Left ventricle myocardium inferior (tissue), 1 donor: ENCODE results near the gene ARHGEF16. TPM values are rescaled to one million over a fixed set of nuclear protein-coding genes. Genes with fewer than 3 reads are reported as not detected.
A peak's percentile ranks its signal among the peaks of the same experiment; 100 is the strongest.

Source experiments
- DNase-seq: peaks from one replicate; pipeline ENCODE4 v3.0.0-alpha.2; 2020
- H3K27ac ChIP-seq: fragments of 200-600 bp; replicated peaks from 2 replicates; pipeline ENCODE4 v1.8.0; 2021
- H3K27me3 ChIP-seq: fragments of 200-600 bp; 2 replicates; pipeline ENCODE4 v1.8.0; 2021; ENCODE audit warnings: low read depth
- H3K36me3 ChIP-seq: fragments of 200-600 bp; 2 replicates; pipeline ENCODE4 v1.8.0; 2021
- H3K4me1 ChIP-seq: fragments of 200-600 bp; 2 replicates; pipeline ENCODE4 v1.8.0; 2021
- H3K4me3 ChIP-seq: fragments of 200-600 bp; 2 replicates; pipeline ENCODE4 v1.8.0; 2021; ENCODE audit warnings: mild to moderate bottlenecking, moderate library complexity
- H3K9me3 ChIP-seq: fragments of 200-600 bp; replicated peaks from 2 replicates; pipeline ENCODE4 v1.8.0; 2021
- intact Hi-C: fragments of 100-400 bp; cut with micrococcal nuclease; formaldehyde crosslinking; loops from one replicate; pipeline ENCODE4 v1.11.0; 2022
- total RNA-seq: library from RNA; stranded (reverse); fragmentation: NEBNext Ultra II Directional; extraction: Animal tissue kit (Norgen Biotek cat#: 25700); gene quantifications from one replicate; pipeline ENCODE4 v1.2.1, GENCODE V29; 2021
- TF ChIP-seq, protein P1 (sequence below): fragments of 200-600 bp; IDR thresholded peaks from 2 replicates; pipeline ENCODE4 v1.8.0; 2021; ENCODE audit warnings: antibody characterized with exemption, mild to moderate bottlenecking, borderline replicate concordance
- donor health status: DM: no; HTN: yes; CAD: no; lungs with severe emphysema.

ARHGEF16 gene
- total RNA-seq, 1 donor from 2014 or later, result 0.52 TPM

DNA sequence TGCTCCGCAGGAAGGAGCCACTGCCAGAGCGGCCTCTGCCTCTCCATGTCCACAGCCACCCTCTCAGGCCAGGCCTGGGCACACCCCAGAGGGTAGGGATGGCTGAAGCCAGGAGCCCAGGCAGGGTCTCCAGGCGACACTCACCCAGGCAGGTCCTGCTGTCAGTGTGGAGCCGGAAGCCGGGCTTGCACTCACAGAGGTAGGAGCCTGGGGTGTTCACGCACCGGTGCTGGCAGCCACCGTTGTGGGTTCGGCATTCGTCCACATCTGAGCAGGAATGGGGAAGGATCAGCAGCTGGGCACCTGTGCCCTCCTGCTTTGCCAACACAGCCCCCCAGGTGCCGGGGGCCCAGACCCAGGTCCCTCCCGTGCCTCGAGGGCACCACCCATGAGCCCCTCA, 69.5 kb downstream of the ARHGEF16 start:
- no peak overlapping the region for H3K4me3 ChIP-seq
- no peaks in the 10 kb centered on the region for H3K9me3 ChIP-seq
- H3K27ac ChIP-seq, result no peak overlapping the region
- intact Hi-C loops, result no loop called here
- H3K4me1 ChIP-seq, result peaks cover 17% of the 10 kb centered on the region
- no peaks in the 10 kb centered on the region for H3K27me3 ChIP-seq
- no peaks in the 10 kb centered on the region for H3K36me3 ChIP-seq
- DNase-seq, result no peak
- TF ChIP-seq, protein P1, sequence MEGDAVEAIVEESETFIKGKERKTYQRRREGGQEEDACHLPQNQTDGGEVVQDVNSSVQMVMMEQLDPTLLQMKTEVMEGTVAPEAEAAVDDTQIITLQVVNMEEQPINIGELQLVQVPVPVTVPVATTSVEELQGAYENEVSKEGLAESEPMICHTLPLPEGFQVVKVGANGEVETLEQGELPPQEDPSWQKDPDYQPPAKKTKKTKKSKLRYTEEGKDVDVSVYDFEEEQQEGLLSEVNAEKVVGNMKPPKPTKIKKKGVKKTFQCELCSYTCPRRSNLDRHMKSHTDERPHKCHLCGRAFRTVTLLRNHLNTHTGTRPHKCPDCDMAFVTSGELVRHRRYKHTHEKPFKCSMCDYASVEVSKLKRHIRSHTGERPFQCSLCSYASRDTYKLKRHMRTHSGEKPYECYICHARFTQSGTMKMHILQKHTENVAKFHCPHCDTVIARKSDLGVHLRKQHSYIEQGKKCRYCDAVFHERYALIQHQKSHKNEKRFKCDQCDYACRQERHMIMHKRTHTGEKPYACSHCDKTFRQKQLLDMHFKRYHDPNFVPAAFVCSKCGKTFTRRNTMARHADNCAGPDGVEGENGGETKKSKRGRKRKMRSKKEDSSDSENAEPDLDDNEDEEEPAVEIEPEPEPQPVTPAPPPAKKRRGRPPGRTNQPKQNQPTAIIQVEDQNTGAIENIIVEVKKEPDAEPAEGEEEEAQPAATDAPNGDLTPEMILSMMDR, result no peak

DNA sequence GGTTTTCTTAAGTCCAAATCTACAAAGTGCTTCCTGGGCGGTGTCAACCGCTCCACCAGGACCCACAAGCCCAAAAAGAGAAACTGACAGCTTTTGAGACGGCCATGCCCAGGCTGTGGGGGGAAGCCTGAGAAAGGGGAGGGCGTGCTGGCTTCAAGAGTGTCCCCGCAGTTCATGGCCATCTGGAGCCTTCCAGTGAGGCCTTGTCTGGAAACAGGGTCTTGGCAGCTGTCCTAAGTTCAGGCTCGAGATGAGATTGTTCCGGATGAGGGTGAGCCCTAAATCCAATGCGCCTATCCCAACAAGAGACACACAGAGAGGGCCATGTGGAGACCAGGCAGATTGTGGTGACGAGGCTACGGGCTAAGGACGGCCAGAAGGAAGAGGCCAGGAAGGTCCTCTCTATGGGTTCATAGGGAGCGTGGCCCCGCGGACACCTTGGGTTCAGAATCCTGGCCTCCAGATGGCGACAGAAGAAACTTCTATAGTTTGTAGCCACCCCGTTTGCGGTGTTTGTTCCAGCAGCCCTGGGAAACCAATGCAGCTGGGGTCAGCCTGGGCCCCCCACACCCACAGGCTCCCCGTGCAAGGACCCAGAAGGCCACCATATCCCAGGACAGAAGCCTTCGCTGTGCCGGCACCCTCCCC, 70.2 kb downstream of the ARHGEF16 start:
- Histone ChIP-seq H3K4me1 (peaks cover 24% of the 10 kb centered on the region), H3K27ac (no peak overlapping the region), H3K36me3 (no peaks in the 10 kb centered on the region), H3K9me3 (no peaks in the 10 kb centered on the region), H3K27me3 (no peaks in the 10 kb centered on the region), H3K4me3 (no peak overlapping the region)
- intact Hi-C loops, result no loop called here
- DNase-seq, result no peak
- TF ChIP-seq, protein P1, result no peak

DNA sequence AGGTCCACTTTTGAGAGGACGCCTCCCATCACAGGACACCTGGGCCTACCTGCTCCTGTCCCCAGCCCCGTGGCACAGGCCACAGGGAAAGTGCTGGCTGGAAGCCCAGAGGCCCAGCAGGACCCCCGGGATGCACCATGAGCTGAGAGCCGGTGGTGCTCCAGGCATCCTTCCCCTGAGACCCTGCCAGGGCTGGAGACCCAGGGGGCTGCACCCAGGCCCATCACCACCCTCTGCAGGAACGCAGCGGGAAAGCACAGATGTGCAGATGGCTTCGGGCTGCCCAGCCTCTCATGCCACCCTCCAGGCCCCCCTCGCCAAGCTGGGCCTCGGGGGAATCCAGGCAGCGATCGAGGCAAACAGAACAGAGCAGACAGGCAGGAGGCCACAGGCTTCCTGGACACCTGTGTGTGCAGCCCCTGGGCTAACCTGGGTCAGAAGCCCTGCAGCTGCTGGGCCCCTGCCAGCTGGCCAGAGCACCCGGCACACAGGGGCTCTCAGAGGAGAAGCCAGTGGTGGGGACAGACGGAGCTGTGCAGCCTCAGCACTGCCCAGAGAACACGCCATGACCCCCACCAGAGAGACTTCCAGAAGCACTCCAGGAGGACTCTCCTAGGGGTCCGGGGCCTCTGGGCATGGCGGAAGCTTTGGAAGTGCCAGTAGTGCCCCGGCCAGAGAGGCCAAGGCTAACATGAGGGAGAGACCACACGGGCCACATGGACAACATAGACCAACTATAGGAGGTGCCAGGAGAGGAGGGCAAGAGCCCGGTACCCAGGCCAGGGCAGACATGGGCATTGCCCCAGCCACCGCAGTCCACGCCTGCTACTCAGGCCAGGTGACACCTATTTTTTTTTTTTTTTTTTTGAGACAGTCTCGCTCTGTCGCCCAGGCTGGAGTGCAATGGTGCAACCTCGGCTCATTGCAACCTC, 71.4 kb downstream of the ARHGEF16 start:
- TF ChIP-seq, protein P1, result no peak
- H3K4me3 ChIP-seq, result no peak overlapping the region
- no peak for DNase-seq
- H3K36me3 ChIP-seq, result no peaks in the 10 kb centered on the region
- peaks cover under 1% of the 10 kb centered on the region for H3K27me3 ChIP-seq
- H3K27ac ChIP-seq, result no peak overlapping the region
- intact Hi-C loops, result no loop called here
- peaks cover 35% of the 10 kb centered on the region for H3K4me1 ChIP-seq
- no peaks in the 10 kb centered on the region for H3K9me3 ChIP-seq

DNA sequence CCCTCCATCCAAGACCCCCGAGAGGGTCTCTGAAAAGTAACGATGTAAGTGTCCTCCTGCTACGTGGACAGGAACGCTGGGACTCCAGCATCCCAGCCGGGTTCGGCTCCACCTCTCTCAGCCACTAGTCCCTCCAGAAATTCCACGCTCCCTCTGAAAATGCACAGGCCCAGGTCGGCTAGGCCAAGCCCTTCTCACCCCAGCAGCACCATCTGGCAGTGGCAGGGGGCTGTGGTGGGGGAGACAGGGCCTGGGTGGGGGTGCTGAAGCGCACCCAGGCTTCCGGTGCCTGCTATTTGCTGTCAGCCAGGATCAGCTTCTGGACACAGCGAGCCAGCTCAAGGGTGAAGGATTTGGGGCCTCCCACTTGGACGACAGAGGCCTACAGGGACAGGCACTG, 73.3 kb downstream of the ARHGEF16 start:
- no peak for DNase-seq
- TF ChIP-seq, protein P1, result no peak
- Histone ChIP-seq H3K4me3 (no peak overlapping the region), H3K27me3 (peaks cover 13% of the 10 kb centered on the region), H3K4me1 (peaks cover 47% of the 10 kb centered on the region), H3K27ac (no peak overlapping the region), H3K9me3 (no peaks in the 10 kb centered on the region), H3K36me3 (no peaks in the 10 kb centered on the region)
- intact Hi-C loops, result no loop called here

DNA sequence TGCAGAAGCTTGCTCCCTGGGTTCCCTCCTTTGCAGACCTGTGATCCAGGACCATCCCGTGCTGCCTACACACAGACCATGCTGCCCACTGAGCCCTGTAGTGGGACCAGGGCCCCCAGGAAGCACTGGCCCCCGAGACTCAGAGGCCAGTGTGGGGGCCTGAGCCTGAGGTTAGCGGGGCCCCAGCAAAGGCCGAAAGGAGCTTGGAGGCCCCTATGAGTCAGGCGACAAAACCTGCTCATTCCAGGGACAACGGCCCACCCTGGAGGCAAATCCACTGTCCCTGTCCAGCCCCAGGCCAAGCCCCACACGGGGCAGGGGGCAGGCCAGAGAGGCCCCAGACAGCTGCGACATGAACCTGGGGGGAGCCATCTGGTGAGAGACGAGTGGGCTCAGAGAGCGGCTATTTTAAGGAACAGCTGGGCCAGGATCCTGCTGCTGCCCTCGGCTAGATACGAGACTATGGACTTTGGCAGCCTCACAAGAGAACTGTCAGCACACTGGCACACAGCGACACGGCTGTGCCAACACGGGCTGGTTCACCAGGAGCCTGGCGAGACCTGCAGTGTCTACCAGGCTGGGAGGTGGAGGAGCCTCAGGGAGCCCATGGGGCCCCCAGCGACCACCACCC, 74.7 kb downstream of the ARHGEF16 start:
- Histone ChIP-seq H3K4me3 (peak overlapping the region; percentile 80), H3K27me3 (peaks cover 13% of the 10 kb centered on the region), H3K4me1 (peaks cover 47% of the 10 kb centered on the region), H3K36me3 (no peaks in the 10 kb centered on the region), H3K27ac (peak overlapping the region; percentile 89), H3K9me3 (no peaks in the 10 kb centered on the region)
- TF ChIP-seq, protein P1, result no peak
- intact Hi-C loops, result no loop called here
- DNase-seq, result peak; percentile 65
